Upper lobe of left lung (tissue), 4 donors: Measurements from ENCODE around the gene EXOC4.

Experiments
- POLR2A ChIP-seq, 4 donors: fragments of 450-650 bp; IDR thresholded peaks; one replicate each; pipeline ENCODE4 v1.5.1; 2016 to 2017; ENCODE audit warnings: antibody characterized with exemption in 4 of 4, mild to moderate bottlenecking in 2 of 4
- TF ChIP-seq, protein P1 (sequence below), 6 experiments: fragments of 450-650 bp in 4 of 6; fragments of 200-600 bp in 2 of 6; sonication (generic) in 2 of 6; IDR thresholded peaks; one replicate each; pipeline ENCODE4 v1.5.1; 2016 to 2019; ENCODE audit warnings: antibody characterized with exemption in 6 of 6

DNA sequence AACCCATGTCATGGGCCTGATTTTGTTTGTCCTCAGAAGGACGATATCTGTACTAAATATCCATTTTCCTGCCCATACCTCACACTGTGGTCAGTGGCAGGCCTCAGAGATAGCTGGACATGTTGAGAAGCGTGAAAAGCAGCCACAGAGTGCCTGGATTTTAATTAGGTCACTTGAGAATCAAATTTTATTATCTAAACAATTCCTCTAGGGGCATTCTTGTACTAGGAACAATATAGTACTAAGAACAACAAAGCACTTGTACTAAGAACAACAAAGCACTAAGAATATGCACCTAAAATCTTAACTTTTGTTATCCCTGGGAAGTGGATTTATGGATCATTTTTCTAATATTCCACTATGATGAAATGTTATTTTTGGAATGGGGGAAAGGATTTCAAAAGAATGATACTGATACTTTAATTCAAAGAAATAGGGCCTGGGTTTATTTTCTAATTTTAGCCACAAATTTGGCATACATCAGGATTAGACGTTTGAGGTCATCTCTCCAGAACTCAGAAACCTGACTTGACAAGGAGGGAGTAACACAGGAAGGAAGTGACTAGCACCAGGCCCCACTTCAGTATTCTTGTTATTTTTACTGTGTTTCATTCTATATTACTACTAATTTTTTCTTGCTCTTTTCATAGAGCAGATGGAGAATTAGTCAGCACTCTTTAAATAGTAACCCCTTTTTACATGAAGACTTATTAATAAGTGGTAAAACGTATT is 112.2 kb downstream of the EXOC4 start:
- TF ChIP-seq, protein P1, sequence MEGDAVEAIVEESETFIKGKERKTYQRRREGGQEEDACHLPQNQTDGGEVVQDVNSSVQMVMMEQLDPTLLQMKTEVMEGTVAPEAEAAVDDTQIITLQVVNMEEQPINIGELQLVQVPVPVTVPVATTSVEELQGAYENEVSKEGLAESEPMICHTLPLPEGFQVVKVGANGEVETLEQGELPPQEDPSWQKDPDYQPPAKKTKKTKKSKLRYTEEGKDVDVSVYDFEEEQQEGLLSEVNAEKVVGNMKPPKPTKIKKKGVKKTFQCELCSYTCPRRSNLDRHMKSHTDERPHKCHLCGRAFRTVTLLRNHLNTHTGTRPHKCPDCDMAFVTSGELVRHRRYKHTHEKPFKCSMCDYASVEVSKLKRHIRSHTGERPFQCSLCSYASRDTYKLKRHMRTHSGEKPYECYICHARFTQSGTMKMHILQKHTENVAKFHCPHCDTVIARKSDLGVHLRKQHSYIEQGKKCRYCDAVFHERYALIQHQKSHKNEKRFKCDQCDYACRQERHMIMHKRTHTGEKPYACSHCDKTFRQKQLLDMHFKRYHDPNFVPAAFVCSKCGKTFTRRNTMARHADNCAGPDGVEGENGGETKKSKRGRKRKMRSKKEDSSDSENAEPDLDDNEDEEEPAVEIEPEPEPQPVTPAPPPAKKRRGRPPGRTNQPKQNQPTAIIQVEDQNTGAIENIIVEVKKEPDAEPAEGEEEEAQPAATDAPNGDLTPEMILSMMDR (IDR thresholded peaks at IDR 0.05), result no peak
- TF ChIP-seq POLR2A (IDR thresholded peaks at IDR 0.05), result no peak
